GM19351 (cell line): Measurements from ENCODE around the gene CHPF2.

ENCODE experiments used
- ATAC-seq: cut with Tn5 transposase; IDR thresholded peaks from one replicate; pipeline ENCODE4 v1.9.1; 2021; ENCODE audit warnings: mild to moderate bottlenecking, moderate library complexity; ENCODE audit not compliant: unreplicated experiment

Gene CHPF2

GRCh38 chr7:151231080-151231479 is 1.2 kb upstream of the CHPF2 start:
- ATAC-seq, result no peak

GRCh38 chr7:151232917-151233701 is 826 bp downstream of the CHPF2 start:
- ATAC-seq, result peak; percentile 36

GRCh38 chr7:151233804-151234203 is 1.5 kb downstream of the CHPF2 start:
- ATAC-seq, result no peak

- no peak for ATAC-seq
These were observed 3.0 kb downstream of the CHPF2 start for GRCh38 chr7:151235091-151235787.

- ATAC-seq, result no peak
These were observed 4.1 kb downstream of the CHPF2 start for GRCh38 chr7:151236406-151236805.

GRCh38 chr7:151237244-151238189 is 5.2 kb downstream of the CHPF2 start:
- ATAC-seq, result no peak

- no peak for ATAC-seq
These were observed 6.0 kb downstream of the CHPF2 start for GRCh38 chr7:151238190-151238810.

- no peak for ATAC-seq
These were observed 6.9 kb downstream of the CHPF2 start for GRCh38 chr7:151238924-151239836.

GRCh38 chr7:151239837-151240459 is 7.7 kb downstream of the CHPF2 start:
- ATAC-seq, result no peak

- no peak for ATAC-seq
These were observed 8.3 kb downstream of the CHPF2 start for GRCh38 chr7:151240536-151240935.

GRCh38 chr7:151240942-151241754 is 8.9 kb downstream of the CHPF2 start:
- ATAC-seq, result no peak

- ATAC-seq, result no peak
These were observed 9.4 kb downstream of the CHPF2 start for GRCh38 chr7:151241755-151242096.

GRCh38 chr7:151242159-151243044 is 10.1 kb downstream of the CHPF2 start:
- ATAC-seq, result no peak

GRCh38 chr7:151243045-151243349 is 10.7 kb downstream of the CHPF2 start:
- no peak for ATAC-seq

- ATAC-seq, result peak; percentile 34
These were observed 11.3 kb downstream of the CHPF2 start for GRCh38 chr7:151243408-151244195.

GRCh38 chr7:151244196-151244840 is 12.0 kb downstream of the CHPF2 start:
- ATAC-seq, result no peak
